Astrocyte (in vitro differentiated cells and primary cell): ENCODE data around the gene SMIM21. TPM values are rescaled to one million over a fixed set of nuclear protein-coding genes. Genes with fewer than 3 reads are reported as not detected.
A peak's percentile ranks its signal among the peaks of the same experiment; 100 is the strongest.

Source experiments
- DNase-seq: peaks from one replicate; pipeline ENCODE4 v3.0.0-alpha.2; 2010; ENCODE audit warnings: low read depth
- FAIRE-seq: peaks from 2 replicates; lab custom pipeline; 2011; peaks lifted over from hg19 to GRCh38; lab: Jason Lieb, UNC
- H2AFZ ChIP-seq: 2 replicates; pipeline ENCODE4 v1.6.0; 2012; ENCODE audit warnings: low read depth, low read length, inconsistent platforms
- H3K27ac ChIP-seq: 2 replicates; pipeline ENCODE4 v1.5.1; 2011; ENCODE audit warnings: low read depth, low read length, inconsistent platforms
- H3K27me3 ChIP-seq: 2 replicates; pipeline ENCODE4 v1.6.0; 2011; ENCODE audit warnings: low read length, inconsistent platforms; ENCODE audit not compliant: insufficient read depth
- H3K36me3 ChIP-seq: 2 replicates; pipeline ENCODE4 v1.5.1; 2011; ENCODE audit warnings: low read length, inconsistent platforms; ENCODE audit not compliant: insufficient read depth
- H3K4me1 ChIP-seq: 2 replicates; pipeline ENCODE4 v1.5.1; 2011; ENCODE audit warnings: low read length, inconsistent platforms; ENCODE audit not compliant: insufficient read depth
- H3K4me2 ChIP-seq: 2 replicates; pipeline ENCODE4 v1.6.0; 2012; ENCODE audit warnings: low read length, inconsistent platforms
- H3K4me3 ChIP-seq: 2 replicates; pipeline ENCODE4 v1.5.1; 2011; ENCODE audit warnings: low read depth, mild to moderate bottlenecking, low read length, inconsistent platforms; ENCODE audit not compliant: insufficient read depth
- H3K79me2 ChIP-seq: 2 replicates; pipeline ENCODE4 v1.6.0; 2012; ENCODE audit warnings: mild to moderate bottlenecking, low read length, inconsistent platforms; ENCODE audit not compliant: insufficient read depth
- H3K9ac ChIP-seq: 2 replicates; pipeline ENCODE4 v1.6.0; 2012; ENCODE audit warnings: mild to moderate bottlenecking, low read length, inconsistent platforms
- H3K9me3 ChIP-seq: 2 replicates; pipeline ENCODE4 v1.5.1; 2012; ENCODE audit warnings: low read depth, mild to moderate bottlenecking, low read length, inconsistent platforms; ENCODE audit not compliant: insufficient read depth
- H4K20me1 ChIP-seq: 2 replicates; pipeline ENCODE4 v1.6.0; 2012; ENCODE audit warnings: low read length, inconsistent platforms; ENCODE audit not compliant: insufficient read depth
- H3K27ac Mint-ChIP-seq: one replicate; pipeline ENCODE4 v1.8.0; 2021; ENCODE audit warnings: mild to moderate bottlenecking, mixed read lengths; ENCODE audit not compliant: unreplicated experiment
- H3K27me3 Mint-ChIP-seq: one replicate; pipeline ENCODE4 v1.8.0; 2021; ENCODE audit warnings: low read depth, mixed read lengths; ENCODE audit not compliant: unreplicated experiment
- H3K36me3 Mint-ChIP-seq: one replicate; pipeline ENCODE4 v1.8.0; 2021; ENCODE audit warnings: low read depth, mixed read lengths; ENCODE audit not compliant: unreplicated experiment
- H3K4me1 Mint-ChIP-seq: one replicate; pipeline ENCODE4 v1.8.0; 2021; ENCODE audit warnings: low read depth, mixed read lengths; ENCODE audit not compliant: unreplicated experiment
- H3K4me3 Mint-ChIP-seq: one replicate; pipeline ENCODE4 v1.8.0; 2021; ENCODE audit warnings: mild to moderate bottlenecking, moderate library complexity, mixed read lengths; ENCODE audit not compliant: unreplicated experiment
- H3K9me3 Mint-ChIP-seq: one replicate; pipeline ENCODE4 v1.8.0; 2021; ENCODE audit warnings: mild to moderate bottlenecking, mixed read lengths; ENCODE audit not compliant: unreplicated experiment
- EZH2 ChIP-seq: IDR thresholded peaks from 2 replicates; pipeline ENCODE4 v1.6.1; 2012; ENCODE audit warnings: mild to moderate bottlenecking, low read length, inconsistent platforms; ENCODE audit not compliant: insufficient read depth
- total RNA-seq: library from RNA; stranded (reverse); gene quantifications from 2 replicates; pipeline ENCODE4 v1.2.1, GENCODE V29; 2021
- TF ChIP-seq, protein P1 (sequence below): IDR thresholded peaks from 2 replicates; pipeline ENCODE4 v1.5.1; 2011; ENCODE audit warnings: low read depth, mild to moderate bottlenecking, inconsistent platforms, low read length, moderate library complexity; ENCODE audit not compliant: insufficient read depth

SMIM21 gene
- total RNA-seq, 1 donor from 2014 or later, result not detected

GRCh38 chr18:75360215-75360614 is 67.3 kb downstream of the SMIM21 start:
- no peak overlapping the region for H3K27ac Mint-ChIP-seq
- Histone ChIP-seq H3K27ac (no peak overlapping the region), H3K4me1 (peaks cover 4% of the 10 kb centered on the region), H3K9ac (no peak overlapping the region), H2AFZ (no peak overlapping the region), H3K9me3 (peaks cover 3% of the 10 kb centered on the region), H3K4me3 (no peak overlapping the region), H3K36me3 (no peaks in the 10 kb centered on the region), H3K4me2 (no peak overlapping the region), H4K20me1 (no peaks in the 10 kb centered on the region), H3K27me3 (no peaks in the 10 kb centered on the region), H3K79me2 (no peaks in the 10 kb centered on the region)
- no peak for FAIRE-seq
- TF ChIP-seq EZH2, result no peak
- TF ChIP-seq, protein P1, sequence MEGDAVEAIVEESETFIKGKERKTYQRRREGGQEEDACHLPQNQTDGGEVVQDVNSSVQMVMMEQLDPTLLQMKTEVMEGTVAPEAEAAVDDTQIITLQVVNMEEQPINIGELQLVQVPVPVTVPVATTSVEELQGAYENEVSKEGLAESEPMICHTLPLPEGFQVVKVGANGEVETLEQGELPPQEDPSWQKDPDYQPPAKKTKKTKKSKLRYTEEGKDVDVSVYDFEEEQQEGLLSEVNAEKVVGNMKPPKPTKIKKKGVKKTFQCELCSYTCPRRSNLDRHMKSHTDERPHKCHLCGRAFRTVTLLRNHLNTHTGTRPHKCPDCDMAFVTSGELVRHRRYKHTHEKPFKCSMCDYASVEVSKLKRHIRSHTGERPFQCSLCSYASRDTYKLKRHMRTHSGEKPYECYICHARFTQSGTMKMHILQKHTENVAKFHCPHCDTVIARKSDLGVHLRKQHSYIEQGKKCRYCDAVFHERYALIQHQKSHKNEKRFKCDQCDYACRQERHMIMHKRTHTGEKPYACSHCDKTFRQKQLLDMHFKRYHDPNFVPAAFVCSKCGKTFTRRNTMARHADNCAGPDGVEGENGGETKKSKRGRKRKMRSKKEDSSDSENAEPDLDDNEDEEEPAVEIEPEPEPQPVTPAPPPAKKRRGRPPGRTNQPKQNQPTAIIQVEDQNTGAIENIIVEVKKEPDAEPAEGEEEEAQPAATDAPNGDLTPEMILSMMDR, result no peak
- peaks cover 10% of the 10 kb centered on the region for H3K27me3 Mint-ChIP-seq
- H3K9me3 Mint-ChIP-seq, result peaks cover 6% of the 10 kb centered on the region
- no peaks in the 10 kb centered on the region for H3K4me1 Mint-ChIP-seq
- no peaks in the 10 kb centered on the region for H3K36me3 Mint-ChIP-seq
- peak; percentile 4 for DNase-seq
- no peak overlapping the region for H3K4me3 Mint-ChIP-seq

Other genes starting within 250 kb of the SMIM21 start
- 8.4 and 12.7 TPM in 2 replicates for gene PTGR3, start 218.6 kb downstream of the SMIM21 start, total RNA-seq
- 2.7 and 2.9 TPM in 2 replicates for gene TSHZ1, start 216.9 kb downstream of the SMIM21 start, total RNA-seq